ENCODE results near the gene PIM2.

- TF ChIP-seq, protein P1, sequence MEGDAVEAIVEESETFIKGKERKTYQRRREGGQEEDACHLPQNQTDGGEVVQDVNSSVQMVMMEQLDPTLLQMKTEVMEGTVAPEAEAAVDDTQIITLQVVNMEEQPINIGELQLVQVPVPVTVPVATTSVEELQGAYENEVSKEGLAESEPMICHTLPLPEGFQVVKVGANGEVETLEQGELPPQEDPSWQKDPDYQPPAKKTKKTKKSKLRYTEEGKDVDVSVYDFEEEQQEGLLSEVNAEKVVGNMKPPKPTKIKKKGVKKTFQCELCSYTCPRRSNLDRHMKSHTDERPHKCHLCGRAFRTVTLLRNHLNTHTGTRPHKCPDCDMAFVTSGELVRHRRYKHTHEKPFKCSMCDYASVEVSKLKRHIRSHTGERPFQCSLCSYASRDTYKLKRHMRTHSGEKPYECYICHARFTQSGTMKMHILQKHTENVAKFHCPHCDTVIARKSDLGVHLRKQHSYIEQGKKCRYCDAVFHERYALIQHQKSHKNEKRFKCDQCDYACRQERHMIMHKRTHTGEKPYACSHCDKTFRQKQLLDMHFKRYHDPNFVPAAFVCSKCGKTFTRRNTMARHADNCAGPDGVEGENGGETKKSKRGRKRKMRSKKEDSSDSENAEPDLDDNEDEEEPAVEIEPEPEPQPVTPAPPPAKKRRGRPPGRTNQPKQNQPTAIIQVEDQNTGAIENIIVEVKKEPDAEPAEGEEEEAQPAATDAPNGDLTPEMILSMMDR (IDR thresholded peaks at IDR 0.05; ENCODE audit: low read length), result no peak
- TF ChIP-seq EZH2phosphoT487 (IDR thresholded peaks at IDR 0.05; ENCODE audit: low read length), result no peak
- TF ChIP-seq EZH2 (optimal IDR thresholded peaks at IDR 0.05; ENCODE audit: low read depth, low read length), result no peak
Measured at GRCh38 chrX:48897157-48897624, 21.6 kb downstream of the PIM2 start.

Data from MM.1S (cell line).